ENCODE data around the gene DOCK4.

The DOCK4 gene

GRCh38 chr7:111844904-111845671 is 361.1 kb downstream of the DOCK4 start:
- no peak overlapping the region for H3K4me3 ChIP-seq (ENCODE audit: control insufficient read depth, low read depth, low read length)
- no peak for TF ChIP-seq CTCF (IDR thresholded peaks at IDR 0.05; ENCODE audit: control insufficient read depth, insufficient read depth, low read depth, low read length, missing control alignments)
- DNase-seq (ENCODE audit: low read depth): no peak

GRCh38 chr7:111842491-111842890 is 363.7 kb downstream of the DOCK4 start:
- no peak for TF ChIP-seq CTCF (IDR thresholded peaks at IDR 0.05; ENCODE audit: control insufficient read depth, insufficient read depth, low read depth, low read length, missing control alignments)

GRCh38 chr7:111841596-111842205 is 364.5 kb downstream of the DOCK4 start:
- no peak for DNase-seq (ENCODE audit: low read depth)
- no peak overlapping the region for H3K4me3 ChIP-seq (ENCODE audit: control insufficient read depth, low read depth, low read length)
- TF ChIP-seq CTCF (IDR thresholded peaks at IDR 0.05; ENCODE audit: control insufficient read depth, insufficient read depth, low read depth, low read length, missing control alignments): no peak

More at GRCh38 chr7:111842491-111842890, 363.7 kb downstream of the DOCK4 start:
- H3K4me3 ChIP-seq (ENCODE audit: control insufficient read depth, low read depth, low read length): no peak overlapping the region
- DNase-seq (ENCODE audit: low read depth): no peak

- no peak overlapping the region for H3K4me3 ChIP-seq (ENCODE audit: control insufficient read depth, low read depth, low read length)
- DNase-seq (ENCODE audit: low read depth): no peak
- no peak for TF ChIP-seq CTCF (IDR thresholded peaks at IDR 0.05; ENCODE audit: control insufficient read depth, insufficient read depth, low read depth, low read length, missing control alignments)
Measured at GRCh38 chr7:111840528-111840927, 365.7 kb downstream of the DOCK4 start.

- no peak for DNase-seq (ENCODE audit: low read depth)
- H3K4me3 ChIP-seq (ENCODE audit: control insufficient read depth, low read depth, low read length): no peak overlapping the region
- TF ChIP-seq CTCF (IDR thresholded peaks at IDR 0.05; ENCODE audit: control insufficient read depth, insufficient read depth, low read depth, low read length, missing control alignments): no peak
Measured at GRCh38 chr7:111839261-111839660, 366.9 kb downstream of the DOCK4 start.

- TF ChIP-seq CTCF (IDR thresholded peaks at IDR 0.05; ENCODE audit: control insufficient read depth, insufficient read depth, low read depth, low read length, missing control alignments): no peak
- no peak overlapping the region for H3K4me3 ChIP-seq (ENCODE audit: control insufficient read depth, low read depth, low read length)
- no peak for DNase-seq (ENCODE audit: low read depth)
Measured at GRCh38 chr7:111836592-111836991, 369.6 kb downstream of the DOCK4 start.
